Left ventricle myocardium inferior (tissue), 1 donor: ENCODE results near the gene LSM5. TPM values are rescaled to one million over a fixed set of nuclear protein-coding genes. Genes with fewer than 3 reads are reported as not detected.

ENCODE experiments used
- DNase-seq: peaks from one replicate; pipeline ENCODE4 v3.0.0-alpha.2; 2020
- H3K27ac ChIP-seq: fragments of 200-600 bp; replicated peaks from 2 replicates; pipeline ENCODE4 v1.8.0; 2021
- H3K27me3 ChIP-seq: fragments of 200-600 bp; 2 replicates; pipeline ENCODE4 v1.8.0; 2021; ENCODE audit warnings: low read depth
- H3K36me3 ChIP-seq: fragments of 200-600 bp; 2 replicates; pipeline ENCODE4 v1.8.0; 2021
- H3K4me1 ChIP-seq: fragments of 200-600 bp; 2 replicates; pipeline ENCODE4 v1.8.0; 2021
- H3K4me3 ChIP-seq: fragments of 200-600 bp; 2 replicates; pipeline ENCODE4 v1.8.0; 2021; ENCODE audit warnings: mild to moderate bottlenecking, moderate library complexity
- H3K9me3 ChIP-seq: fragments of 200-600 bp; replicated peaks from 2 replicates; pipeline ENCODE4 v1.8.0; 2021
- intact Hi-C: fragments of 100-400 bp; cut with micrococcal nuclease; formaldehyde crosslinking; loops from one replicate; pipeline ENCODE4 v1.11.0; 2022
- total RNA-seq: library from RNA; stranded (reverse); fragmentation: NEBNext Ultra II Directional; extraction: Animal tissue kit (Norgen Biotek cat#: 25700); gene quantifications from one replicate; pipeline ENCODE4 v1.2.1, GENCODE V29; 2021
- TF ChIP-seq, protein P1 (sequence below): fragments of 200-600 bp; IDR thresholded peaks from 2 replicates; pipeline ENCODE4 v1.8.0; 2021; ENCODE audit warnings: antibody characterized with exemption, mild to moderate bottlenecking, borderline replicate concordance
- donor health status: DM: no; HTN: yes; CAD: no; lungs with severe emphysema.

Gene LSM5
- total RNA-seq, 1 donor from 2014 or later: 39.5 TPM

DNA sequence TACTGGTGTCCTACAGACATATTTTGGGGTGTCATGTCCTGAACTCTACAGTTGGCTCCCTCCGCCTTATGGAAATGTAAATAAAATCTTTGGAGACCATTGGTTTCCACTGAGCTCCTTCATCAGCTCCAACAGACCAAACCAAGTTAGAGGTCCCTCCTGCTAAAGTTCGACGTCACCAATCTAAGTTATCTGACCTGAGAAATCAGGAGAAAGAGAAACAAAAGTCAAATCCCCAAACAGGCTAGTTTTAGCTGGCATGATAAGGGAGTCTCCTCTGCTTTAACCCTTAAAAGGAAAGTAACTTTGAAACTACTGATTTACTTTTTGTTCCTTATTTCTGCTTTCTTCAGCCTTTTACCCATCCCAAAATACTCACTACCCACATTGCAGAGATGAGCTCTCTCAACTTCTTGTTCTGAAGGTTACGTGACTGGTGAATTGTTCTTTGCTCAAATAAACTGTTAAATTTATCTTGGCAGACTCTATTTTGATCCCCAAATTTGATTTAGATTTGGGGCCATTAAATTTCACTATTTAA, 45.1 kb upstream of the LSM5 start:
- intact Hi-C loops: no loop called here
- Histone ChIP-seq H3K4me3 (no peak overlapping the region), H3K4me1 (peaks cover 27% of the 10 kb centered on the region), H3K27me3 (no peaks in the 10 kb centered on the region), H3K9me3 (no peaks in the 10 kb centered on the region), H3K27ac (no peak overlapping the region), H3K36me3 (no peaks in the 10 kb centered on the region)
- DNase-seq: no peak
- TF ChIP-seq, protein P1, sequence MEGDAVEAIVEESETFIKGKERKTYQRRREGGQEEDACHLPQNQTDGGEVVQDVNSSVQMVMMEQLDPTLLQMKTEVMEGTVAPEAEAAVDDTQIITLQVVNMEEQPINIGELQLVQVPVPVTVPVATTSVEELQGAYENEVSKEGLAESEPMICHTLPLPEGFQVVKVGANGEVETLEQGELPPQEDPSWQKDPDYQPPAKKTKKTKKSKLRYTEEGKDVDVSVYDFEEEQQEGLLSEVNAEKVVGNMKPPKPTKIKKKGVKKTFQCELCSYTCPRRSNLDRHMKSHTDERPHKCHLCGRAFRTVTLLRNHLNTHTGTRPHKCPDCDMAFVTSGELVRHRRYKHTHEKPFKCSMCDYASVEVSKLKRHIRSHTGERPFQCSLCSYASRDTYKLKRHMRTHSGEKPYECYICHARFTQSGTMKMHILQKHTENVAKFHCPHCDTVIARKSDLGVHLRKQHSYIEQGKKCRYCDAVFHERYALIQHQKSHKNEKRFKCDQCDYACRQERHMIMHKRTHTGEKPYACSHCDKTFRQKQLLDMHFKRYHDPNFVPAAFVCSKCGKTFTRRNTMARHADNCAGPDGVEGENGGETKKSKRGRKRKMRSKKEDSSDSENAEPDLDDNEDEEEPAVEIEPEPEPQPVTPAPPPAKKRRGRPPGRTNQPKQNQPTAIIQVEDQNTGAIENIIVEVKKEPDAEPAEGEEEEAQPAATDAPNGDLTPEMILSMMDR: no peak

DNA sequence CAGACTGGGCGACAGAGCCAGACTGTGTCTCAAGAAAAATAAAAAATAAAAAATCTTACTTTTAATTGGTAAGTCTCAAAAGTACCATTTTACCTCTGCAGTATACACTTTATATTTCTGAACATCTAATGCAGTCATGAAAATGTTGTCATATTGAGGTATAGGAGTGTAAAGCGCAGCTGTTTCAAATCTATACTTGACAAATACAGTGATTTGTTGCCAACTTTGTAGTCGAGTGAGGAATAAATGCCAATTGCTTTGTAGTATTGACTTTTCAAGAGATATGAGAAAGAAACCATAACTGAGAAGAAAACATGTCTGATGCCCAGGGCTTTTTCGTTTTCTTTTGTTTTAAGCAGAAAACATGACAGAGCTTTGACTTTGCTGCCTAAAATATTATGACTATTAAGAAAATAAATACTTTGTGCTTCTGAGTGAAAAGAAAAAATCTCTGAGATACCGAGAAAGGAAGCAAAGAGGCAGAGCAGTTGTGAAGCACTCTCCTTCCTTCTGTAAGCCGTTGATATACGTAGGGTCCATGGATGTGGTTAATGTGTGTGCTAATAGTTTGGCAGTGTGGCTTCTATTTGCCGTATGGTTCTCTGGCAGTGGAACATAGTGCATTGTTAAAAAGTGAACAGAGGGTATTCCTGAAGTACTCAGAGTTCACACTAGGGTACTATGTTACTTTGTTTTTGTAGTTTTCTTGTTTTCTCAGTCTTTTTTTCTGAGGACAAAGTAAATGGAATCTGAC, 43.3 kb upstream of the LSM5 start:
- H3K4me3 ChIP-seq: no peak overlapping the region
- H3K4me1 ChIP-seq: peaks cover 27% of the 10 kb centered on the region
- no peaks in the 10 kb centered on the region for H3K27me3 ChIP-seq
- H3K36me3 ChIP-seq: no peaks in the 10 kb centered on the region
- intact Hi-C loops: no loop called here
- TF ChIP-seq, protein P1: no peak
- no peak overlapping the region for H3K27ac ChIP-seq
- no peaks in the 10 kb centered on the region for H3K9me3 ChIP-seq
- no peak for DNase-seq

DNA sequence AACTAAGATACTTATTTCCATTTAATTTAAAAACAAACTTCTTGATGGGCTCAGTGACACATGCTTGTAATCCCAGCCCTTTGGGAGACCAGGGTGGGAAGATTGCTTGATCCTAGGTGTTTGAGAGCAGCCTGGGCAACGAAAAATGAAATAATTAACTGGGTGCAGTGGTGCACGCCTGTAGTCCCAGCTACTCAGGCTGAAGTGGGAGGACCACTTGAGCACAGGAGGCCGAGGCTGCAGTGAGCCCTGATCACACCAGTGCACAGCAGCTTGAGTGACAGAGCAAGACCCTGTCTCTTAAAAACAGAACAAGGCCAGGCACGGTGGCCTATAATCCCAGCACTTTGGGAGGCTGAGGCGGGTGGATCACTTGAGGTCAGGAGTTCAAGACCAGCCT, 42.5 kb upstream of the LSM5 start:
- Histone ChIP-seq H3K27ac (no peak overlapping the region), H3K36me3 (no peaks in the 10 kb centered on the region), H3K9me3 (no peaks in the 10 kb centered on the region), H3K4me1 (peaks cover 27% of the 10 kb centered on the region), H3K27me3 (no peaks in the 10 kb centered on the region), H3K4me3 (no peak overlapping the region)
- intact Hi-C loops: no loop called here
- TF ChIP-seq, protein P1: no peak
- DNase-seq: no peak

DNA sequence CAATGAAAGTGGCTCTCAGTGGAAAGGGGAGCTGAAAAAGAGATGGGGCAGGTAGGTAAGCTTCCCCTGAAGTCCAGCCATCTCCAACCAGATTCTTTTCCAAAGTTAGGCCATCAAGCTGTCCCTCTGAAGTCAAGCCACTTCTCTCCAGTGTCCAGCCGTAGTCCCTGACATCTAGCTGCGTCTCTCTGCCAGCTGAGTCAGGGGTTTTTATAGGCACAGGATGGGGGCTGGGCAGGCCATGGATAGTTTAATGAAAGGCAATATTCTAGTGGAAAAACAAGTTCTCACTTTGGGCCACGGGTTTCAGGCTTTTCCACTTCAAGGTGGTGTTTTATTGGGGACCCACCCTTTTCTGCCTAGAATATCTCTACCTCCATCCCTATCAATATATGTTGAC, 41.9 kb upstream of the LSM5 start:
- Histone ChIP-seq H3K4me1 (peaks cover 27% of the 10 kb centered on the region), H3K9me3 (no peaks in the 10 kb centered on the region), H3K27ac (no peak overlapping the region), H3K27me3 (no peaks in the 10 kb centered on the region), H3K36me3 (no peaks in the 10 kb centered on the region), H3K4me3 (no peak overlapping the region)
- intact Hi-C loops: no loop called here
- TF ChIP-seq, protein P1: no peak
- DNase-seq: no peak

DNA sequence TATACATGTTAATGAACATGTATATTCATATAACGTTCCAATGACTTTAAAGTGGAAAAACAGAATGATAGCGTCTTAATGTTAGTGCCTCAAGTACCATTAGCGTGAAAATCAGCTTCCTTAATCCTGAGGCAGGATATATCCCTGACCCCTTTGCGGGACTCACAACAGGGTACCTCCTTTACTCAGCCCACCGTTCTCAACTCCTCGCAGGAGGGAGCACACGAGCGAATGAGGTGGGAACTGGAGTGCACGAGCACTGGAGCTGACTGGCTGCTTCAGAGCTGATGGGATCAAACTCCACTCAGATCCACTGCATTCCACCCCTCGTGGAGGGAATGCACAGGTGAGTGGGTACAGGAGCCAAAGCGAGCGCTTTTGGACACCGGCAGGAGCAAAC, 41.2 kb upstream of the LSM5 start:
- Histone ChIP-seq H3K27me3 (no peaks in the 10 kb centered on the region), H3K9me3 (no peaks in the 10 kb centered on the region), H3K4me1 (peaks cover 27% of the 10 kb centered on the region), H3K4me3 (no peak overlapping the region), H3K36me3 (no peaks in the 10 kb centered on the region), H3K27ac (no peak overlapping the region)
- DNase-seq: no peak
- intact Hi-C loops: no loop called here
- TF ChIP-seq, protein P1: no peak
